ENCODE results near the gene PANK1. TPM values are rescaled to one million over a fixed set of nuclear protein-coding genes. Genes with fewer than 3 reads are reported as not detected.

PANK1 gene
- total RNA-seq, 1 donor from 2014 or later = 1.8 TPM

- ChIA-PET POLR2A (interaction anchor here (0.7 to 1.8 kb wide), 7 partner anchors 10 to 1227 kb away, joined by 3 to 28 read pairs (median 3); partner anchors contain the start of genes IFIT5, KIF20B and RPP30), CTCF (interaction anchor here (0.7 to 1.2 kb wide), 4 partner anchors 19 to 504 kb away, joined by 3 to 6 read pairs (median 3); partner anchors contain the start of gene KIF20B)
- H3K27ac Mint-ChIP-seq = no peak overlapping the region
- peak; percentile 91 for ATAC-seq (ENCODE audit: low read depth)
- no peak overlapping the region for H3K4me3 Mint-ChIP-seq
- peak; percentile 46 for DNase-seq
- H3K27me3 Mint-ChIP-seq = no peaks in the 10 kb centered on the region
- TF ChIP-seq CTCF (IDR thresholded peaks at IDR 0.05) = no peak
- H3K4me1 Mint-ChIP-seq = peaks cover 13% of the 10 kb centered on the region
- intact Hi-C loops (cut with micrococcal nuclease) = loop anchor here (1.0 to 10.0 kb wide), 7 partner anchors 29 to 1771 kb away; partner anchors contain the start of genes HECTD2, IFIT5, KIF20B and RPP30
- H3K36me3 Mint-ChIP-seq (ENCODE audit: low read depth) = peaks cover 3% of the 10 kb centered on the region
- no peaks in the 10 kb centered on the region for H3K9me3 Mint-ChIP-seq
Observed at GRCh38 chr10:89643812-89644690, 991 bp downstream of the PANK1 start.

GRCh38 chr10:89643431-89643811, 1.6 kb downstream of the PANK1 start:
- Mint-ChIP-seq H3K4me3 (no peak overlapping the region), H3K9me3 (no peaks in the 10 kb centered on the region), H3K27ac (no peak overlapping the region), H3K36me3 (ENCODE audit: low read depth) (peaks cover 3% of the 10 kb centered on the region), H3K4me1 (peaks cover 13% of the 10 kb centered on the region), H3K27me3 (no peaks in the 10 kb centered on the region)
- intact Hi-C loops (cut with micrococcal nuclease) = loop anchor here (10.0 kb wide), 2 partner anchors 241 to 1771 kb away; partner anchors contain the start of gene HECTD2
- no peak for TF ChIP-seq CTCF (IDR thresholded peaks at IDR 0.05)
- no peak for DNase-seq
- ATAC-seq (ENCODE audit: low read depth) = no peak
- ChIA-PET CTCF (interaction anchor here (0.7 to 1.2 kb wide), 3 partner anchors 18 to 58 kb away, joined by 3 to 6 read pairs (median 3); partner anchors contain the start of gene KIF20B), POLR2A (interaction anchor here (0.7 to 1.8 kb wide), 7 partner anchors 10 to 1228 kb away, joined by 3 to 28 read pairs (median 3); partner anchors contain the start of genes IFIT5, KIF20B and RPP30)

GRCh38 chr10:89642193-89642592, 2.8 kb downstream of the PANK1 start:
- no peak overlapping the region for H3K4me3 Mint-ChIP-seq

GRCh38 chr10:89640241-89640640, 4.8 kb downstream of the PANK1 start:
- H3K27ac Mint-ChIP-seq = no peak overlapping the region
- no peak for ATAC-seq (ENCODE audit: low read depth)
- DNase-seq = no peak
- peaks cover 2% of the 10 kb centered on the region for H3K4me1 Mint-ChIP-seq
- no peaks in the 10 kb centered on the region for H3K27me3 Mint-ChIP-seq
- ChIA-PET POLR2A (no interaction called here), CTCF (no interaction called here)
- H3K9me3 Mint-ChIP-seq = no peaks in the 10 kb centered on the region
- no peak for TF ChIP-seq CTCF (IDR thresholded peaks at IDR 0.05)
- H3K36me3 Mint-ChIP-seq (ENCODE audit: low read depth) = peaks cover 3% of the 10 kb centered on the region
- H3K4me3 Mint-ChIP-seq = no peak overlapping the region
- intact Hi-C loops (cut with micrococcal nuclease) = loop anchor here (10.0 kb wide), 2 partner anchors 245 to 1775 kb away; partner anchors contain the start of gene HECTD2

More at GRCh38 chr10:89642193-89642592, 2.8 kb downstream of the PANK1 start:
- no peak for DNase-seq
- CTCF ChIA-PET = no interaction called here
- POLR2A ChIA-PET = no interaction called here
- peaks cover 12% of the 10 kb centered on the region for H3K4me1 Mint-ChIP-seq
- peaks cover 3% of the 10 kb centered on the region for H3K36me3 Mint-ChIP-seq (ENCODE audit: low read depth)
- TF ChIP-seq CTCF (IDR thresholded peaks at IDR 0.05) = no peak
- H3K27ac Mint-ChIP-seq = no peak overlapping the region
- intact Hi-C loops (cut with micrococcal nuclease) = loop anchor here (10.0 kb wide), 2 partner anchors 243 to 1773 kb away; partner anchors contain the start of gene HECTD2
- no peak for ATAC-seq (ENCODE audit: low read depth)
- H3K9me3 Mint-ChIP-seq = no peaks in the 10 kb centered on the region
- H3K27me3 Mint-ChIP-seq = no peaks in the 10 kb centered on the region

- ChIA-PET POLR2A (no interaction called here), CTCF (no interaction called here)
- Mint-ChIP-seq H3K36me3 (ENCODE audit: low read depth) (peaks cover 2% of the 10 kb centered on the region), H3K9me3 (no peaks in the 10 kb centered on the region), H3K4me3 (no peak overlapping the region), H3K27me3 (no peaks in the 10 kb centered on the region), H3K27ac (no peak overlapping the region), H3K4me1 (no peaks in the 10 kb centered on the region)
- DNase-seq = no peak
- intact Hi-C loops (cut with micrococcal nuclease) = loop anchor here (10.0 kb wide), 1 partner anchor 65 kb away; no protein-coding TSS in a partner anchor
- no peak for TF ChIP-seq CTCF (IDR thresholded peaks at IDR 0.05)
- ATAC-seq (ENCODE audit: low read depth) = no peak
Observed at GRCh38 chr10:89639326-89639725, 5.7 kb downstream of the PANK1 start.
